GM08714 (cell line): ENCODE data around the gene CHAC1.

Experiments used
- H3K4me3 ChIP-seq: fragments of 200-500 bp; sonication (Bioruptor generic); 2 replicates; pipeline ENCODE4 v1.5.1; 2014; ENCODE audit warnings: mild to moderate bottlenecking, low read length, inconsistent platforms
- ZNF274 ChIP-seq: IDR thresholded peaks from 2 replicates; pipeline ENCODE4 v1.6.1; 2012; ENCODE audit warnings: mild to moderate bottlenecking, low read depth, low read length

Gene CHAC1

DNA sequence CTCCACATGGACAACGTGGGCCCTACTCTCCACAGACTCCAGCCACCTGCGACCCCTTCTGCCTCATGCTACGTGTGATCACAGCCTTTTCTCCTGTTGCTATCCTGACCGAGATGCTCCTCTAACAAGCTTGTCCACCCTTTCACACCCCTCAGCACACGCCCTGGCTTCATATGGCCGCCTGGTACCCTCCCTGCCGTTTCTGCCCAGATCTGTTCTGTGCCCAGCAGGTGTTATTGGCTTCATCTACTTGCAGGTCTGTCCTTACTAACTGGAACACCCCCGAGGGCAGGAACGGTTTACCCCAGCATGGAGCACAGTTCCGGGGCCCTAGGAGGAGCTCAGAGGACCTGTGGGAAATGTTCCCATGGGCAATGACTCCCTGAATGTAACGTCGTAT, 9.9 kb downstream of the CHAC1 start:
- no peak for TF ChIP-seq ZNF274
- no peak overlapping the region for H3K4me3 ChIP-seq

DNA sequence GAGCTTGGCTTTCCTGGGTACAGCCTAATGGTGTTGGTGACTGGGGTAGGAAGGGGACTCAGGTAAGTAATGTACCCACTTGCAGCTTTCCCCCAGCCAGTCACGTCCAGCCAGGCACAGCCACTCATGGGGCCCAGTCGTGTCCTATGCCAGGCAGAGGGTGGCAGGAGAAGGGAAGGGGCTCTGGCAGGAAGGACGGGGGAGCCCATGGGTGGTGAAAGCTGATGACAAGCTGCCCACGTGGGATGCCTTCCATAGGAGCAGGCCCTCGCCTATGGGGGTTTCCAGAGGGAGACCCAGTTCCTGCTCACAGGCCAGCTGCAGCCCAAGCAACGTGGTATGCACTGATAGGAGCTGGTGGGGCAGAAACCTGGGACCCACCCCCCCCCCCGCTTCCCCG, 10.7 kb downstream of the CHAC1 start:
- no peak overlapping the region for H3K4me3 ChIP-seq
- TF ChIP-seq ZNF274 = no peak

DNA sequence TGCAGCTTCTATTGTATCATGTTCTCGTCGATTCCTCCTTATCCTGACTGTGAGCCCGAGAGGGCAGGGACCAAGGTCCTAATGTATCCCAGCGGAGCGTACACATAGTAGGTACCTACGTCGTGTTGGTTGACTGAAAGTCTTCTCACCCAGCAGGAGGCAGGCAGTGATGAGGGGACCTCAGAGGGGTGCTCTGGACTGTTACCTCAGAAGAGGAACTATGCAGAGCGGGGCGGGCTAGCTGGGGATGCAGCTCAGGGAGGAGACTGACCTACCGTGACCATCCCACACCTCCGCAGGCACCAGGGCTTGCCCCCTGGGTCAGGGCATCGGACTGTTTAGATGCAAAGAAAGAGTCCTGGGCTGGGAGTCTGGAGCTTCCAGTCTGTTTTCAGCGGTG, 11.4 kb downstream of the CHAC1 start:
- no peak for TF ChIP-seq ZNF274
- H3K4me3 ChIP-seq = no peak overlapping the region

DNA sequence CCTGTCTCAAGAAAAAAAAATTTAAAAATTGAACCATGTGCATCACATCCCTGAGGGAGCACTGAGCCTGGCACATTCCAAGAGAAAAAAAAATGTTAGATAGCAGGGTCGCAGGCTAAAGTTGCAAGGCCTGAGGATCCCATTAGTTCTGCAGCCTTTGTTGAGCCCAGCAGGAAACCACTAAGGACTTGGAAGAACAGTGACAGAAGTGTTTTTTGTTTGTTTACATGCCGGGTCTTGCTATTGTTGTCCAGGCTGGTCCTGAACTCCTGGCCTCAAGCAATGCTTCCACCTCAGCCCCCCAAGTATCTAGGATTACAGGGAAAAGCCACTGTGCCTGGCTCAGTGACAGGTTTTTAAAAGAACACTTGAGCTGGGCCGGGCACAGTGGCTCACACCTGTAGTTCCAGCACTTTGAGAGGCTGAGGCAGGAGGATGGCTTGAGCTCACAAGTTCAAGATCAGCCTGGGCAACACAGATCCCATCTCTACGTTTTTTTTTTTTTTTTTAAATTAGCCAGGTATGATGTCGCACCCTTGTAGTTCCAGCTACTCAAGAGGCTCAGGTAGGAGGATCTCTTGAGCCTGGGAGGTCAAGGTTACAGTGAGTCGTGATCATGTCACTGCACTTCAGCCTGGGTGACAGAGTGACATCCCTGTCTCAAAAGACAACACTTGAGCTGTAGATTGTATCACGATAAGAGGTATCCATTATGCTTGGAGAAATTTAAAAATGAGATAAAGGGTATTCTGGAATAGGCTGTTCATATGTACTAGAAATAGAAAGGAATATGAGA, 15.2 kb downstream of the CHAC1 start:
- H3K4me3 ChIP-seq = no peak overlapping the region
- TF ChIP-seq ZNF274 = no peak

DNA sequence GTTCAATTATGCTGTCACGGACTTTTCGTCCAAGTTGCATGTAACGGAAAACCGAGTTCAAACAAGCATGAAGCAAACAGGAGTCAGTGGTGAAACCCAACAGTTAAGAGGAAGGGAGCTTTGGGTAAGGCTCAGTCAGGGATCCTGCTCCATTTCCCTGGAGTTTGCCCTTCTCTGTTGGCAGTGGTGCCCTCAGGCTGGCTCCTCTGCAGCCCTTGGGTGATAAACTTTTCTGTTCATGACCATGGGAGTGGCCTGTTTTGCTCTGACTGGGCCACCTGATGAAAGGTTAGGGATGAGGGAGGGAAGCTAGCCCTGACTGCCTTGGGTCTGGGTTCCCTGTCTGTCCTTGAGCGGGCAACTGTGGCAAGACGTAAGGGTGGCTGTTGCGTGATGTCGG, 16.1 kb downstream of the CHAC1 start:
- no peak overlapping the region for H3K4me3 ChIP-seq
- TF ChIP-seq ZNF274 = no peak

DNA sequence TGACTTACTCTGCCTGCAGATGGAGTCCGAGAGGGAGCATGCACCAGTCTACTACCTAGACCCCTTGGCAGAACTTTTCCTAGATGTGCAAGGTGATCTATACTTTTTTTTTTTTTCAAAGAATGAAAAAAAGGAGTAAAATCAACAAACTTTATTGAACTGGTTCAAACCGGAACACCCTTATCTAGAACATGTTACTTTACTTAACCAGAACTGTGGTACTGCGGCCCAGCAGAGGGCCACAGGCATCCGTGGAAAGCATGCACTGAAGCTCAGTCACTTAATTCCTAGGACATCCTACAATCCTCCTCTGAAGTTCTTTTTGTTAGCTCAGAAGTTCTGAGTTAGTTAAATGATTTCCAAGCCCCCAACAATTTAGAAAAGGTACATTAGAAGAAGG, 21.6 kb downstream of the CHAC1 start:
- H3K4me3 ChIP-seq = no peak overlapping the region
- no peak for TF ChIP-seq ZNF274

DNA sequence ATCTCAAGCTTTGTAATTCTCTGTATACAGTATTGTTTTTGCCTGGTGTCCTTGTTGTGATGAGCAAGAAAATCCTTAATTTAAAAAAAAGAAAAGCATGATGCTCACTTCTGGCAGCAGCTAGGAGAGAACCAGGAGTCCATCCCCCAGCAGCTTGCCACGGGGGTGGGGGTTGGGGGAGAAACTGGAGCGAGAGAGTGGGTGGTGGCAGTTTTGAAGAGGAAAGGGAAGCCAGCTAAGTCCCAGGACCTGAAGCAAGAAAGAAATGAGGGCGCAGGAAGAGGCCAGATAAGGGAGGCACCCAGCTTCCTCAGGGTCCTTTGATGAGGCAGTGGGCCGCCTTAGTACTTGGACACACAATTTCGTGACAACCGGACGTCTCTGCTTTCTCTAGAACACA, 23.5 kb downstream of the CHAC1 start:
- H3K4me3 ChIP-seq = no peak overlapping the region
- no peak for TF ChIP-seq ZNF274

DNA sequence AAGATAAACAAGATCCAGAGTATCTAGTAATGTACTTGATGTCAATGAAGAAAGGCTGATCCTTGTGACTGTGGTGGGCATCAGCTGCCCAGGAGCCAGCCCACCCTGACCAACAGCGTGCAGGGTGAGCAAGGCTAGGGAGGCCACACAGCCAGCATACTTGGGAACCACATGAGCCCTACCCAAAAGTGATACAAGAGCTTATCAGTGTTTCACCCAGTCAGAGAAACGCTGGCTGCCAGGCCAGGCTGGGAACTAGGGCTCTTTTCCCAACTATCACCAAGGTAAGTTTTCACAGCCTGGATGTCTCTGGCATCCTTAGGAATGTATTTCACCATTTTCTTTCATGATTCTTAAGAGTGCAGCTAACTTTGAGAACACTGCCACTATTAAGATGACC, 24.9 kb downstream of the CHAC1 start:
- TF ChIP-seq ZNF274 = no peak

DNA sequence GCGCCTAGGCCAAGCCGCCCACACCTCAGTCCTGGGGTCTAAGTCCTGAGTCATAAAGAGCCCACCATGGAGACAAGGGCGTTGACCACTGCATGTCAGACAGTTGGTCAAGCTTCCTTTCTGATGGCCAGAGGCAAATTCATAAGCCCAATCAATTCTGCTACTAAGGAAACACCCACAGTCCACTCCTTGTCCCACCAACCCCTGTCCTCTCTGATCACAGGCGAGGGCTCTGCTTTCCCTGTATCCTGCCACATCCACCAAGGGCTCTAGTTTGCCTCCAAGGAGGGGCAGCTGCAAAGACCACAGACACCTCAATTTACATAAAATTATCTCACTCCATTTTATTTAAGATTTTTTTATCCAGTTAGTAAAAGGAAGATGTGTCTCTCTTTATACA, 25.3 kb downstream of the CHAC1 start:
- no peak for TF ChIP-seq ZNF274
- H3K4me3 ChIP-seq = no peak overlapping the region

More for the DNA sequence above, 24.9 kb downstream of the CHAC1 start:
- H3K4me3 ChIP-seq = no peak overlapping the region

DNA sequence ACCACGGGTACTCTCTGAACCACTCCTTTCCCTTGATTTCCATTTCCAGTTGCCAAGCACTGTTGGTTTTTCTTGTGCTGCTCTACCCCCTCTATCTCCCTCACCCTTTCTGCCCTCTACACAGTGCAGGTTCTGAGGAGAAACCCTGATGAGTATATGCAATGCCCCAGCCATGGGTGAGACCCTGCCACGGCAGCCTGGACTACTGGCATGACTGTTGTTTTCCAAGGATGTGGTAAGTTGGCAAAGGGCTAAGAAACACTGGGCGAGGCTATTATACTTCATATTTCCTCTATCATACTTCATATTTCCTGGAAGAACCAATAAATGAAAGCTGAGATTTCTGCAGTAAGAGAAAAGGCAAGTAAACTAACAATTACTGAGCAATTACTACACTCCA, 27.9 kb downstream of the CHAC1 start:
- TF ChIP-seq ZNF274 = no peak
- H3K4me3 ChIP-seq = no peak overlapping the region

DNA sequence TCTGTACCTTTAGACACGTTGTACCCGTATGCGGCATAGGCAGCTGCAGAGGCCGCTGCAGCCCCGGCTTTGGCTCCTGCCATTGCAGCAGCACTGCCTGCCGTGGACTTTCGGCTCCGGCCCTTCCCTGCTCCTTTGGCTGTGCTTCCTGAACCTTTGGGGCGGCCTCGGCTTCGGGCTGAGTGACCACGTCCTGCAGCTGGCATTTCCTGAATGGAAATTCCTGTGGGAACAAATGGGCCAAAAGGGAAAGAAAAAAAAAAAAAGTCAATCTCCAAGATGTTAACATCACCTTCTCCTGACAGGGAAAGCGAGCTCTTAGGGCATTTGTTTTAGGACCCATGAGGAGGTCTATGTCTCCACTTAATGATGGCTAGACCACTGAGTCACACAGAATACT, 29.6 kb downstream of the CHAC1 start:
- no peak for TF ChIP-seq ZNF274

DNA sequence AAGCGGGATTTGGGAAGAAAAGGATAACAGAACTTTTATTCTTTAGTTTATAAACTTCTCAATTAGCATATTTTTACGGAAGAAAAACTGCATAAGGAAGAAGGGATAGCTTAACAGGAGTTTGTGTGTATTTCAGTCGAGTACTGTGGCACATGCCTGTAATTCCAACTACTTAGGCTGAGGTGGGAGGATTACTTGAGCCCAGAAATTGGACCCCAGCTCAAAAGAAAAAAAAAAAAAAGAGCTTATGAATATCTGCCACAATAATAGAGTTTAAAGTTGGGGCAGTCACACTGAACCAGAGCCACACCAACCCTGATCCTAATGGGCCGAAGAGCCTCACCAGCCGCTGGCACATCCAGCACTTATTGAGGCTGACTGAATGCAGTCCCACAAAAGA, 31.1 kb downstream of the CHAC1 start:
- TF ChIP-seq ZNF274 = no peak
- H3K4me3 ChIP-seq = no peak overlapping the region

More for the DNA sequence above, 29.6 kb downstream of the CHAC1 start:
- H3K4me3 ChIP-seq = no peak overlapping the region

DNA sequence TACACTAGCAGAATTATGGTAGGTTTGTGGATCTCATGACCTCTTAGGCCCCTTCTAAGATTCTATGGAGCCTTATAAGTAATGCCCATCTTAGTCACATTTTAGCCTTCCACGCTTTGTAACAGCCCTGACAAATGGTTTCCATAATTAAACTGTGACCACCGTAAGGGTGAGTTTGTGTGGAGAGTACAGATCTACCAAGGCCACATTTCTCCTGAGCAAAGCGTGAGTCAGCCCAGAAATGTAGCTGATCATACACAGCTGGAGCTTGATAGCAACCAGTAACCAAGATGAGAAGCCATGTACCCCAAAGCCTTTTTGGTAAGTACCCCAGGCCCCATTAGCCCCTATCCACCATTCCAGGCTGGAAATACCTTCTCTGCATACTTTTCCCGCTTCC, 31.7 kb downstream of the CHAC1 start:
- no peak for TF ChIP-seq ZNF274
- H3K4me3 ChIP-seq = no peak overlapping the region

DNA sequence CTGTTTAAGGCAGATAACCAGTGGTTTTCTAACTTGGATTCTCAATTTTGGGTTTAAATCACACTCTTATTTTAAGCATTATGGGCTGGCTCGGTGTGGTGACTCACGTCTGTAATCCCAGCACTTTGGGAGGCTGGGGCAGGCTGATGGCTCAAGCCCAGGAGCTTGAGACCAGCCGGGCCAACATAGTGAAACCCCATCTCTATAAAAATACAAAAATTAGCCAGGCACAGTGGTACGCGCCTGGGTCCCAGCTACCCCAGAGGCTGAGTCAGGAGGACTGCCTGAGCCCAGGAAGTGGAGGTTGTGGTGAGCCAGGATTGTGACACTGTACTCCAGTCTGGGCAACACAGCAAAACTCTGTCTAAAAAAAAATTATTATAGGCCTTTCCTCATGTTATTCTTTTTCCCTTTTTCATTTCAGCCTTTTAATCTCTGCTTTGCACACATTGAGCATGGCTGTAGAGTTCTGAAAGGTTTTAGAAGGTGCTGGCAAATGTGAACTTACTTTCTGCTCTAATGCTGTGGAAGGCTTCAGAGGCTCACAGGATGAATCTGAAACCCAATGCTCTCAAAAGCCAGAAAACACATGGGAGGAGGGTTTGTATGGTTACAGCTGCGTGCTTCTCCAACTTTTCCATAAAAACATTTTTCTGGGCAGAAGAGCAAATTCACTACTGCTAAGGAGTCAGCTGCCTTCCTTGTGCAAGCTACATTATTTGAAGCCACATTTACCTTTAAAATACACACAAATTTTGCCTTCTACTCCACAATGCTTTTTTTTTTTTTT, 32.5 kb downstream of the CHAC1 start:
- H3K4me3 ChIP-seq = no peak overlapping the region
- TF ChIP-seq ZNF274 = no peak

DNA sequence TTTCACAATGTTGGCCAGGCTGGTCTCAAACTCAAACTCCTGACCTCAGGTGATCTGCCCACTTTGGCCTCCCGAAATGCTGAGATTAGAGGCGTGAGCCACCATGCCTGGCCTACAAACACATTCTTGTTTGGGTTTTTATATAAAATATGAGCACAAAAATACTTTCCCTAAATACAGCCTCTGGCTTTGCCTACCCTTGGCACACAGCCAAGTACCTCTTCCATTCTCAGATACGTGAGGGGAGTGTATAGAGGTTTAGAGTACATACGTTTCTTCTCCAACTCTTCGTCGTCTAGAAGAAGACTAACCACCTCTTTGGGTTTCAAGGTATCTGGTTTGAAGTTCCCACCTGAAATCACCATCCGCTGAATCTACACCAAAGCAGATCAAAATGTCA, 33.5 kb downstream of the CHAC1 start:
- no peak for TF ChIP-seq ZNF274
- no peak overlapping the region for H3K4me3 ChIP-seq
